G401 (cell line): ENCODE results near the gene CLDND1. TPM values are rescaled to one million over a fixed set of nuclear protein-coding genes. Genes with fewer than 3 reads are reported as not detected.

Source experiments
- DNase-seq: peaks from one replicate; pipeline ENCODE4 v3.0.0-alpha.2; 2015; ENCODE audit warnings: low spot score
- in situ Hi-C: cut with HindIII; loops from 2 replicates; pipeline ENCODE4 v1.10.0; 2016; ENCODE audit warnings: low sequenced_read_pairs, mixed read lengths
- total RNA-seq: library from RNA; depleted of rRNA; stranded (reverse); fragments of >200 nt; shearing (Covaris generic); gene quantifications from 2 replicates; pipeline ENCODE4 v1.2.3, GENCODE V29; 2014

Gene CLDND1
- total RNA-seq, 1 experiment from 2014 or later: 25.6 TPM

DNA sequence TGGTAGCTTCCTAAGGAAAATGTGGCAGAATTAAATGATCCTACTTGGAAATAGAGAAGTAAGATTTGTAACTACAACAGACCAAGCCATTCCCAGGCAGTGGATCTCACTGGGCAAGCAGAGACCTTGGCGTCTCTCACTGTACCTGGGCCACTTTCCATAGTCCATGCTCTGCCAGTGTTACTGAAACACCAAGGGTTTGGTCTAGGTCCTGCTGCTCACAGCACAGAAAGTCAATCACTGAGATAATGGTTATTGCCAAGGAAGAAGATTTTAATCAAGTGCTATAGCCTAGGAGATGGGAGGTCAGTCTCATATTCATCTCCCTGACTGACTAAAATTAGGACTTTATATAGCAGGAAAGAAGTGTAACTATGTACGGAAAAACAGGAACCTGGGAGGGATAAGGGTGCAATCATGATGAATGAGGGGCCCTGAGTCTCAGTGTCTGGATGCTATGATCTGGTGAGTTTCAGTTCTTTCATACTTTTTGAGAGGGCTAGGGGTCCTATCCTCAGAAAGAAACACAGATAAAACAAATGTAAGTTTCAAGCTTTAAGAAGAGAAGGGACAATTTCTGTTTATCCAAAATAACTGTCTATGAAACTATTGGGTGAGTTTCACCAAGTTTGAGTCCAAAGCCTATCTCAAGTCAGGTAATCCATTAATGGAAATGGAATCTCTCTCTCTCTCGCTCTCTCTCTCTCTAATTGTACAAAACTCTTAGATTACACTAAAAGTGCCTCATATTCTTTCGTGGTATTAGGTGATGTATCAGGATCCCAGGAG lies 29.7 kb upstream of the CLDND1 start:
- no peak for DNase-seq
- in situ Hi-C loops: no loop called here

DNA sequence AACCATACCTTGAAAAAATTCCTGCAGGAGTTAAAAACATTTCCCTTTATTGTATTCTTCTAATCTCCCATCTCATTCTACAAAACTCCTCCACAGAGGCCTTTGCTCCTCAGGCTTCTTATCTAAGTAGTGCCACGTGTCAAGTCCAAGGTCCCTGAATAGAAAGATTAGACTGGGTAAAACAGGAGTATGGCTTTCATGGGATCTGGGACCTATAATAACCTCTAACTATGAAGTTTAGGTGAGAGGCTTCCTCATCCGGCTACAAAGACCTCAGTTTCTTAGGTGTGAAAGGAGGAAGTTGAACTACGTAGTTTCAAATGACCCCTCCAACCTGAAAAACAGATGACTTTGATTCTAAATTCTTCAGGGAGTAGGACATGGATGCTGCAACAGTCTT lies 29.1 kb upstream of the CLDND1 start:
- DNase-seq: no peak
- in situ Hi-C loops: no loop called here

DNA sequence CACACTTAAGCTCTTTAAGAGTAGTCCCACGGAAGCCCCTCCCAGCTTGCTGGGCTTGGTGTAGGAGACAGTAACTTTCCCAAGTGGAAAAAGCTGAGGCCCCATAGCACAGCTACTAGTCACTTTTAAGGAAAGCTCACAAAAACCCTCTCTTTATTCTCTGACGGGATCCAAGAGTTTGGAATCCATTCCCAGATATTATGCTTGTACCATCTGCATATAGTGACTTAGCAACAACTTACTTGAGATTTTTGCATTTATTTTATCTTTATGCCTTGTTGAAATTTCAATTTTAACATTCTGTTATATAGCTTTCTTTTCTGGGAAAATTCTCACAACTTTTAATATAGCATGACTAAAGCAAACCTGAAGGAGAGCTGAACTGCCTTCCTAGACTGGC lies 28.5 kb upstream of the CLDND1 start:
- DNase-seq: no peak
- in situ Hi-C loops: no loop called here

DNA sequence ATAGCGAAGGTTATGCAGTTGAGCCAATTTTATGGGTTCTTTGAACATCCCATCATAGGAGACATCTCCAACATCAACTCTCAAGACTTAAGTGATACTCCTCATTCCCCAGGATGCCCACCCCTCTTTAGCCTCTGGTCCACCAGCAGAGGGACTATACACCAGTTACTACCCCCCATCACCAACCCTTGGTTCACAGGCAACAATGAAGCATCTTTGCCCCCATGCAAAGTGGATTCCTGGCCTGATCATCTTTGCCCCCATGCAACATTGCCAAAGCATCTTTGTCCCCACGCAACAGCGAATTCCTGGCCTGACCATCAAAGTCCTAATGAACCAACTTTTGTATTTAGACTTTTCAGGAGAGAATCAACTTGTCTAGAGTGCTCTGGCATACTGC lies 28.1 kb upstream of the CLDND1 start:
- no peak for DNase-seq
- in situ Hi-C loops: no loop called here

DNA sequence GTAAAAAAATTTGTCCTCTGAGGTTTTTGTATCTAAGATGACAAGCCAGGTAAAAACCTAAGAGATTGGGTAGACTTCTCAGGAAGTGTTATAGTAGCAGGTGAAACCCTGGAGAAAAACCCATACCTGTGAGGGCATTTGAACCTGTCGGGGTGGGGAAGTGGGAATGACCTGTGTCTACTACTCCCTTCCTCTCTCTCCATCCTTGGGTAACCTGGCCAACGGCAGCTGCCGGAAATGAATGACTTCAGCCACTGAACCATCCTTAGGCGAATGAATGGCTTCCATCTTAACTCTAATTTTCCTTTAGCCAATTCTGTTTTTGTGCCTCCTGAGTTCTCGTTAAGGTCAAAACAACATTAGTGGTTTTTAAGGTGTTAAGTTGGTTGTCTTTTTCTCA lies 25.8 kb upstream of the CLDND1 start:
- DNase-seq: no peak
- in situ Hi-C loops: no loop called here

DNA sequence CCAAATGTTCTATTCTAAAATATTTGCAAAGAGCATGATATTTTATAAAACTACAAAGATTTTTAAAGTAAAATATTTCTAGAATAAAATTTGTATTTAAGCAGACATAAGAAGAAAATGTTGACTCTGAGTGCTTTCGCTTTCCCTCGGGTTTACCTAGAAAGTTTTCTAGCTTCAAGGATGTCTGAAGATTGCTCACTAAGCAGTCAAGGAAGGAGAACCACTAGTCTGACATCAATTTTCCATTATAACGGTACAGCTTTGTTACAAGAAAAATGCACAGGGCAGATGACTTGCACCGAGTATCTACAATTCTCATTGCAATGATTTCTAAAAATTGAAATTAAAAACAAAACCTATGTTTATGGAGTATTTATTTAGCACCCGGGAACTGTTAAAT lies 23.2 kb upstream of the CLDND1 start:
- DNase-seq: no peak
- in situ Hi-C loops: no loop called here

DNA sequence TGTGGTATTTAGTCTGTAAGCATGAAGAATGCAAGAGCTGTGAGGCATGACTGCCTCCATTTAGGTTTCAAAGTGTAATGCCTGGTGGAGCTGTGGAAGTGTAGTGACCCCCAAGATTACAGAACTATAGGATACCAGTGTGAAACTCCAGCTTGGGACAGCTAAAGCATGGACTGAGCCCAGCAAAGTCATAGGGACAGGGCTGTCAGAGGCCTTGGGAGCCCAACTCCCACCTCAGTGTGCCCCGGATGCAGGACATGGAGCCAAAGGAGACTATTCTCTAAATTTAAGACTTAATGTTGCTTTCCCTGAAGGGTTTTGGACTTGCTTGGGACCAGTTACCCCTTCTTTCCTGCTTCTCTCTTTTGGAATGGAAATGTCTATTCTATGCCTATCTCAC lies 19.9 kb upstream of the CLDND1 start:
- in situ Hi-C loops: no loop called here
- no peak for DNase-seq

DNA sequence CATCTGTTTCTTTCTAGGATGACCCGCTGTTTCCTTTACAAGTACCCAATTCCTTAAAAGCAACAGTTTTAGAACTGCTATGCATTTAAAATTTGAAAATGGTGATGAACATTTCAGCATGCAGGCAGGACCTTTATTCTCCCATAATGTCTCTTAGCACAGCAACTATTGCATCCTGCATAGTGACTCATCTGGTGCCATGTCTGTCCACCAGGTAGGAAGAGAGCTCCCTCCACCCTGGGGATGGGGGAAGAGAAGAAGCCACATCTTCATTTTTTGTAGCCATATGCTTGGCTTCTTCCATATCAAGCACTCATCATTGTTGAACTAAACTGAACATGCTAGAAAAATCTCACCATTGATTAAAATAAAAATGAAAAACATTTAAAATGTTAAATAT lies 19.0 kb upstream of the CLDND1 start:
- DNase-seq: no peak
- in situ Hi-C loops: no loop called here

DNA sequence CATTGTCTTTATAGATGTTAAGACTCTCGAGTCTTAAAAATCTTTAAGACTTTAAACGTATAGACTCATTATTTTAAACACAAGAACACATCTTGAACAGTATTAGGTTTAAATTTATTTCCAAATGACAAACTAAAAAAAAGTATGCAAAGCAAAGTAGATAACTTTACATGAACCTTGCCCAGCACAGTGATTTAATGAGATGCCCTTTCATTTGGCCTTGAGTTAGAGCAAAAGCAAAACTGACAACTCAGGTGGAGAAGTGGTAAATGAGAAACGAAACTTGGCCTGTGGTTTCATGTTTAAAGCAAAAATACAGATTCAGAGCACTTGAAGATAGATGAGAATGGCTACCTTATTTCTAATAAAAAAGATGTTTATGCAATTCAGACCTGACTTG lies 17.6 kb upstream of the CLDND1 start:
- in situ Hi-C loops: no loop called here
- no peak for DNase-seq

DNA sequence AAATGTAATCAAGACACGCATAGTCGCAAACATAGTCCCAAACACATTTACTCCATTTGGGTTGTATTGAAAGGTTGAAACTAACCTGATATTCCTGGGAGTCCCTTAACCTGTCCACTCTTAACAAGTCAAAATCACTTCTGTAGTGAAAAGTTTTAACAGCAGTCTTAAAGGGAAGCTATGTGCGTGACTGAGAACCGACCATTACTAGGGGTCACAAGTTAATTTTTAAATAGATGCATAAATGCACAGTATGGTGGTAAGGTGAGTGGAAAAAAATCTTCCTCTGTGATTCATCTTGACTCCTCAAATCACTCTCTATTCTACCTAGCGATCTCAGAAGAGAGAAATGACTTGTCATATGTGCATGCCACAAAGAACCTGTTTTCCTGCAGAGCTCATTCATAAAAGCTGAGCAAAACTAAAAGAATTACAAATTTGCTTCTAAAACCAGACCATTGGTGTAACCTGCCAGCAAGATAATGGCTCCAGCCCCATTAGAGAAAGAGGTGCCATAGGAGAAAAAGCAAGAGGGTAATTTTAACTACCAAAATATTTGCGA lies 13.8 kb upstream of the CLDND1 start:
- no peak for DNase-seq
- in situ Hi-C loops: no loop called here

DNA sequence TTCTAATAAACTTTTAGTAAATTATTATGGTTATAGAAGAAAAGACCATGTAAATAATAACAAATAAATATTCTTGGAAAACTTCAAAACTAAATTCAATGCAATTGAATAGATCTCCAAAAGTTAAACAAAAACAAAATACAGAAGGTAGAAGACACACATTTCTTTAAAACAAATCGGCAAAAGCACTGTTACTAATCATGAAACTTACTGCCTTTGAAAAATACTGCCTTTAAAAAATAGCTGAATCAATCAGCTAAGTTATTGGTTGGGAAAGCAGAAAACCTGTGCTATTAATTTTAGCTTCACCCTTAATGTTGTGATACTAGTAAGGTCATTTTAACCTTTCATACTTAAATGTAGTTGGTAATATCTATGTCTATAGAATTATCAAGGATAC lies 12.0 kb upstream of the CLDND1 start:
- DNase-seq: no peak
- in situ Hi-C loops: no loop called here

DNA sequence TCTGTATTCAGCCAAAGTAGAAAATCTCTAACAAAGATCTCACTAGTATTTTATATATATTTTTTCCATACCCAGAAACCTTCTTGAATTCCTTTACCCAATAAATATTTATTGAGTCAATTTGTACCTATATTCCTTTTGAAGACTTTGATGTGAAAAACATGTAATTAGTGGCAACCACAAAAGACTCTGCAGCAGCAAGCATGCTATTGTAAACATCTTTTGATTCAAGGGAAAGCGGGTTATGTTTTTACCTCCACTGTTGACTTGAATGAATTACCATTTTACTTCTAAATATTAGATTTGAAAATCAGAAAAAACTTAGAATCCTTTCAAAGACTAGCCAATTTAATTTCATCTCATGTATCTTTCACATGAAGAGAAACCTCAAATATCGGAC lies 11.5 kb upstream of the CLDND1 start:
- DNase-seq: no peak
- in situ Hi-C loops: no loop called here

DNA sequence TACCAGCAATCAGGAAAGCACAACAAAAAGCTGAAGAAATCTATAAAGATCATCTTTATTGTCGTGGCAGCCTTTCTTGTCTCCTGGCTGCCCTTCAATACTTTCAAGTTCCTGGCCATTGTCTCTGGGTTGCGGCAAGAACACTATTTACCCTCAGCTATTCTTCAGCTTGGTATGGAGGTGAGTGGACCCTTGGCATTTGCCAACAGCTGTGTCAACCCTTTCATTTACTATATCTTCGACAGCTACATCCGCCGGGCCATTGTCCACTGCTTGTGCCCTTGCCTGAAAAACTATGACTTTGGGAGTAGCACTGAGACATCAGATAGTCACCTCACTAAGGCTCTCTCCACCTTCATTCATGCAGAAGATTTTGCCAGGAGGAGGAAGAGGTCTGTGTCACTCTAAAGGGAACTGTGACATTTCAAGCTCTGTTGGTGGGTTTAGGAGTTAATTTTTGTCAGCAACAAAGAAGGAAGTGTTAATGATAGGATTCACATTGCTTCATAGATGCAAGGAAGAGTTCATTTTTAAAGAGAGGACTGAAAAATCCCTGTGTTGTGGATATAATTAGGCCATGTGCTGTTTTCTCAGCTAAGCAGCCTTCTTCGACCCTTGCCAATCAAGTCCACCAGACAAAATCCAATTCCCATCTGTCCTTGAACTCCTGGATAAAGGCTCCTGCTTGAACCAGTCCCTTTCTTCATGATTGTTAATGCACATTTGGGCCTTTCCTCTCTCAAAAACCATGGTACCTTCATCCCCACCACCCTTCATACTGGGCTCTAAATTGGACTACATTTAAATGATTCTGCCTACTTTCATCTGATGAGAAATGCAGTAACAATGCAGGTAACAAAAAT lies 10.2 kb upstream of the CLDND1 start:
- in situ Hi-C loops: no loop called here

DNA sequence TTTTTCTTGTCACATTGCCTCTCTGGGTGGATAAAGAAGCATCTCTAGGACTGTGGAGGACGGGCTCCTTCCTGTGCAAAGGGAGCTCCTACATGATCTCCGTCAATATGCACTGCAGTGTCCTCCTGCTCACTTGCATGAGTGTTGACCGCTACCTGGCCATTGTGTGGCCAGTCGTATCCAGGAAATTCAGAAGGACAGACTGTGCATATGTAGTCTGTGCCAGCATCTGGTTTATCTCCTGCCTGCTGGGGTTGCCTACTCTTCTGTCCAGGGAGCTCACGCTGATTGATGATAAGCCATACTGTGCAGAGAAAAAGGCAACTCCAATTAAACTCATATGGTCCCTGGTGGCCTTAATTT lies 9.6 kb upstream of the CLDND1 start:
- in situ Hi-C loops: no loop called here
- DNase-seq: no peak

More for the DNA sequence above, 10.2 kb upstream of the CLDND1 start:
- DNase-seq: no peak

DNA sequence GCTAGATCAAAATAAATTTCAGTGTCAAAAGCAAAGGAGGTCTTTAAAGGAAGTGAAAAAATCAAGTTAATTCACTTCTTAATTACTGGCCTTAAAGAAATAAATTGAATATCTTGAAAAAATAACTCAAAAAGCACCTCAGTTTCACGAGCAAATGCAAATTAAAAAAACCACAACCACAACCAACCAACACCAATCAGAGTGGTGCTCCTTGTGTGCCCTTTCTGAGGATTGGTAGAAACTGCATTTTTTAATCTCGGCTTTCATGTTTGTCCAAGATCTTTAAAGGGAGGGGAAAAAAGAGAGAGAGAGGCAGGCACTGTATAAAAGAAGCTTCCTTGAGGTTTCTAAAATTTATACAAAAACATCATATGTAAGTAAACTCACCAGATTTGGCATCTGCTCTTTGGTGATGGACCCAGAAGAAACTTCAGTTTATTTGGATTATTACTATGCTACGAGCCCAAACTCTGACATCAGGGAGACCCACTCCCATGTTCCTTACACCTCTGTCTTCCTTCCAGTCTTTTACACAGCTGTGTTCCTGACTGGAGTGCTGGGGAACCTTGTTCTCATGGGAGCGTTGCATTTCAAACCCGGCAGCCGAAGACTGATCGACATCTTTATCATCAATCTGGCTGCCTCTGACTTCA lies 9.0 kb upstream of the CLDND1 start, which contains the start of gene GPR15:
Gene GPR15 (plus strand): TSS at position 357 of the 653 bp plus-strand sequence. CDS start 56 bp downstream, at position 413.
- in situ Hi-C loops: no loop called here
- no peak for DNase-seq

DNA sequence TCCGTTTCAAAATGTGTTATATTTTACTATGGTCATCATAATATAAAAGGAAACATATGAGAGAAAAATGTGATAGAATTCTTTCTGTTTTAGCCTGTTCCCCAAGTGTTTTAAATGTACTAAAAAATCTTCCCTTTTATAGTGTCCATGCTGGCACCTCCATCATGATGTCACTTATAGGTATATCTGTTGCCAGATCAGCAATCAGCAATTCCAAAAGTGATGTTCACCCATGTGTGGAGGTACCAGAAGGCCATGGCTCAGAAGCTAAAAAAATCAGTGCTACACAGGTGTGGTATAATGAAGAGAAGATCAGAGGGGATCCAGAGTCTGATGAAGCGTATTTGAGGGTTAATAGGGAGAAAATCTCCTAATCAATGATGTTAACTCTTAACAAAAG lies 8.0 kb upstream of the CLDND1 start:
- in situ Hi-C loops: no loop called here
- no peak for DNase-seq

DNA sequence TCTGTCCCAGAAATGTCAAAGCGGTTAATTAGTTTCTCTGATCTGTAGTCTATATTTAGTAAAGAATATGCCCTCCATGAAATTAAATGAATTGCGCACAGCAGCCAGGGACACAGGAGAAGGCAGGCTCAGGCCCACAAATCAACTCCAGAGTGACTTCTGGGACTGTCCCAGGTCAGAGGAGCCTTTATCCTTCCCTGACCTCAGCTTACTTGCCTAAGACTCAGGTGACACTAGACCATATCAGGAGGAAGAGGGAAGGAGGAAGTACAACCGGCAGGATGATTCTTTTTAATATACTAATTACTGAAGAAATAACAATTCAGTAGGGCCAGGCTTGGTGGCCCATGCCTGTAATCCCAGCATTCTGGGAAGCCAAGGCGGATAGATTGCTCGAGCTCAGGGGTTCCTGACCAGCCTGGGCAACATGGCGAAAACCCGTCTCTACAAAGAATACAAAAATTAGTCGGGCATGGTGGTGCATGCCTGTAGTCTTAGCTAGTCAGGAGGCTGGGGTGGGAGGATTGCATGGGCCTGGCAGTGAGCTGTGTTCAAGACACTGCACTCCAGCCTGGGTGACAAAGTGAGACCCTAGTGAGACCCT lies 7.3 kb upstream of the CLDND1 start:
- no peak for DNase-seq
- in situ Hi-C loops: no loop called here

DNA sequence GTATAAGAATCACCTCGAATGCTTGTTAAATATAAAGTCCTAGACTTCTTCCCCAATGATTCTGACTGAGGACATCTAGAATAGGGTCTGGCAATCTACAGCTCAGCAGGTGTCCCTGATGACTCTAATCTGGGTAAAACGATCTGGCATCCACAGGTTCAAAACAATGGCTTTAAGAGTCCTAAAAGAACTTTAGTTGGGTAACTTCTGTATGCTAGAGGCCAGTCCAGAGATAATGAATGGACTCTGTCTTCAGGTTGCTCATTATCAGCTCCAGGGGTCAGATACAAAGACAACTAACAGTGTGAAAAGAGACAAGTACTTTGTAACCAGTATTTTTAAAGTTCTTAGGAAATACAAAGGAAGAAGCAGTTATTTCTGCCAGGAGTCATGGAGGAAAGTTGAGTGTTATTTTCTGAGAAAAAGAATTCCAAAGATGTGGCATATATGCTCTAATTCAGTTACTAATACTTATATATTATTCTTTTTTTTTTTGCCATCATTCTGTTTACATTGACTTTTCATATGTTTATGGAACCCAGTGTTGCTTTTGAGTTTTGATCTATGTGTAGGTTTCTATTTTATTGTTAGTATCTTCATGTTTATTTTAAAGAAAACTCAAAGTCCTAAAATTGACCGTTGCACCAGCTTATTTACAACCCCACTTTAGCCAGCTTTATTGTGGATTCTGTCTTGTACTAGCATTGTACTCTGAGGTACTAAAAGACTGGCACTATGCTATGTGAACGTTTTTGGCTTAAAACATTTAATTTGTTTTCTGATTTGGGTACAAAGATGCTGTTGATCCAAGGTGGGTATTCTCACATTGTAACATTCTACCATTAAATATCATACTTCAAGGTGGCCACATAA lies 6.0 kb upstream of the CLDND1 start:
- in situ Hi-C loops: no loop called here
- no peak for DNase-seq

DNA sequence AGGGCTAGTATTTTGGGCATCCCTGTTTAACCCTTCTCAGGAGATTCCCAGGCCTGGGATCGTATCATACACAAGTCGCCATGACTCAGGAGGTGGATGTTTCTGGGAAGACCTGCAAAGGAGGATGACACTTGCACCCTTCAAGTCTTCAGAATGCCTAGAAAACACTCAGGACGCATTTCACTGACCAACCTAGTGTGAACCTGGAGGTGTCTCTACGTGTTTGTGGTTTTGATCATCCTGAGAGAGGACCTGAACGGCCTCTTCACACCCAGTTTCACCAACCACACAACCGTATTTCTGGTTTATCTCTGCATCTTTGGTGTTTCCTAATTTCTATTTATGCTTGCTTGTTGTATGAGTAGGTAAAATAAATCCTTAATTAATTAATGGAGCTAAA lies 2.8 kb upstream of the CLDND1 start:
- in situ Hi-C loops: no loop called here

More for the DNA sequence above, 2.8 kb upstream of the CLDND1 start:
- DNase-seq: no peak
